ENCODE data around the gene DYNLL2.
"Not testable (repeated sequence)": the region's sequence is repeated elsewhere in the genome, so short reads cannot be mapped to it uniquely, and the experiment has no call there.

DYNLL2 gene

GRCh38 chr17:58073266-58073665 is 10.0 kb upstream of the DYNLL2 start:
- not testable (repeated sequence) for DNase-seq

- not testable (repeated sequence) for DNase-seq
These were observed 8.8 kb upstream of the DYNLL2 start for GRCh38 chr17:58074406-58074805.

GRCh38 chr17:58079300-58080033 is 3.8 kb upstream of the DYNLL2 start:
- no peak for DNase-seq

- no peak for DNase-seq
These were observed 1.4 kb upstream of the DYNLL2 start for GRCh38 chr17:58081646-58082340.

- DNase-seq = no peak
These were observed 814 bp upstream of the DYNLL2 start for GRCh38 chr17:58082341-58082869.

GRCh38 chr17:58083491-58084316 is 485 bp downstream of the DYNLL2 start:
- DNase-seq = no peak

- DNase-seq = peak; percentile 71
These were observed 1.2 kb downstream of the DYNLL2 start for GRCh38 chr17:58084317-58084981.

- DNase-seq = no peak
These were observed 2.0 kb downstream of the DYNLL2 start for GRCh38 chr17:58085039-58085715.

- DNase-seq = no peak
These were observed 3.7 kb downstream of the DYNLL2 start for GRCh38 chr17:58086953-58087352.

GRCh38 chr17:58088624-58089023 is 5.4 kb downstream of the DYNLL2 start:
- no peak for DNase-seq

- no peak for DNase-seq
These were observed 5.9 kb downstream of the DYNLL2 start for GRCh38 chr17:58089111-58089510.

- DNase-seq = no peak
These were observed 7.9 kb downstream of the DYNLL2 start for GRCh38 chr17:58091024-58091567.

- DNase-seq = no peak
These were observed 9.0 kb downstream of the DYNLL2 start for GRCh38 chr17:58092101-58092796.

GRCh38 chr17:58092797-58093385 is 9.7 kb downstream of the DYNLL2 start:
- DNase-seq = no peak

GRCh38 chr17:58094118-58094517 is 10.9 kb downstream of the DYNLL2 start:
- DNase-seq = no peak

GRCh38 chr17:58096892-58097291 is 13.7 kb downstream of the DYNLL2 start:
- DNase-seq = no peak

- DNase-seq = no peak
These were observed 14.3 kb downstream of the DYNLL2 start for GRCh38 chr17:58097384-58098088.

GRCh38 chr17:58100506-58100905 is 17.3 kb downstream of the DYNLL2 start:
- no peak for DNase-seq

GRCh38 chr17:58101898-58102297 is 18.7 kb downstream of the DYNLL2 start:
- not testable (repeated sequence) for DNase-seq

- no peak for DNase-seq
These were observed 21.9 kb downstream of the DYNLL2 start for GRCh38 chr17:58105093-58105492.
